ENCODE results near the gene LRRC4.

LRRC4 gene

DNA sequence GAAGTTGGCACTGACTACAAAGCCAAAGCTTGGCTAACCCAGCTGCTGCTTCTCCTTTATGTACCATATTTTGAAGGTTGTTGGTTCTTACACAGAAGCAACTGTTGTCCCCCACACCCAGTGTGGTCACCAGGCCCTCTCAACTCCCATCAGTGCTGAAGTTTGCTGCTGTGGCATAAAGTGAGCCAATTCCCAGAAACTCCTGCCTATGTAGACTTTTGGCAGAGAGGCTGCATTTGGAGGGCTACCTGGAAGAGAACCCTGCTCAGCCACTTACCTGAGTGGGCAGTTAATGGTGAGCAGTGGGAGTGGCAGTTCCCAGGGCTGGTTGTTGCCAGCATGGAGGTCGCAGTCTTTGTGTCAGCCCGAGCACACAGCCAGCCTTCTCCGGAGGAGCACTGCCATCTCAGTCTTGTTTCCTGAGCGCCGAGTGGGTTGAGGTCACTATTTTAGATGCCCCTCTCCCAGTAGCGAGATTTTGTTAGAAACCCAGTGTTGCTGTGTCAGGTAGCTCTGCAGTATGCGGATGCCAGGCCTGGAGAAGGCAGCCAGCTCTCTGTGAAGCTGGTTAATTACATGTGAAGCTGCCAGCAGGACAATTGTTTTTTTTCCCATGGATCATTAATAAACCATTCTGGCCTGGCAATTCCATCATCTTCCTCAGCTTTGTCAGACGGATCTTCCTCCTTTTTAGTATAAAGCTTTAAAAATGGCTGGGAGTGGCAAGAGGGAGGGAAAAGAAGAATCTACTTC lies 24.5 kb downstream of the LRRC4 start:
- no peak for DNase-seq (ENCODE audit: low spot score)

DNA sequence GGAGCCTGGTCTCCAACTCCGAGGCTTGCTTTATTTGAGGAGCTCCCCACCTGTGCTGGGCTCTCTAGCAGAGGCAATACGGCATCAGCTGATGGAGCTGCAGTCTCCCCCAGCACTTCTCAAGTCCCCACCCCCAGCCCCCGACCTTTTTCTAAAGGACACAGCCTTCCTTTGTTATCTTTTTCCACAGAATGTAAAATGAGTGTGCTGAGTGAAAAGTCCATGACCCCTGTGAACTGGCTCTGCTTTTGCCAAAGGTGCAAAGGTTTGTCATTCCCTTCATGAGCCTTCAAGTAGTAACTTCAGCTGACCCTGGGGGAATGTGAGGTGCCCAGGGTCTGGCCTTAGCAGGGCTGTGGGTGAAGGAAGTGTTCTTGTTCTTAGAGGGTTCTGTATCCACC lies 25.5 kb downstream of the LRRC4 start:
- no peak for DNase-seq (ENCODE audit: low spot score)

DNA sequence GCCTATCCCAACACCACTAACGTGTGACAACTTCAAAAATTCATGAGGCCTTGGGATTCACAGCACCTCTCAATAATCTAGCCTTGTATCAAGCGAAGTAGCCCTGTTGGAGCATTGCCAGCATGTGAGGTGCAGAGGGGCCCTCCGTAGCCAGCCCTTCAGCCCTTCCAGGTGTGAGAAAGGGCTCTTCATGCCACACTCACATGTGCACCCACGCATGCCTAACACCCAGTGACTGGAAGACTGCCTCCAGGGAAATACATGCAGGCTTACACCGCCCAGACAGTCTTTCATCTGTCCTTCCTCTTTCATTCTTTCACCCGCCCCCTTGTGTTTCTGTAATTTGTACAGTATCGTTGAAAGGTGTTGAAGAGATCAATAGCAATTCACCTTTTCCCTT lies 26.1 kb downstream of the LRRC4 start:
- DNase-seq (ENCODE audit: low spot score), result no peak

DNA sequence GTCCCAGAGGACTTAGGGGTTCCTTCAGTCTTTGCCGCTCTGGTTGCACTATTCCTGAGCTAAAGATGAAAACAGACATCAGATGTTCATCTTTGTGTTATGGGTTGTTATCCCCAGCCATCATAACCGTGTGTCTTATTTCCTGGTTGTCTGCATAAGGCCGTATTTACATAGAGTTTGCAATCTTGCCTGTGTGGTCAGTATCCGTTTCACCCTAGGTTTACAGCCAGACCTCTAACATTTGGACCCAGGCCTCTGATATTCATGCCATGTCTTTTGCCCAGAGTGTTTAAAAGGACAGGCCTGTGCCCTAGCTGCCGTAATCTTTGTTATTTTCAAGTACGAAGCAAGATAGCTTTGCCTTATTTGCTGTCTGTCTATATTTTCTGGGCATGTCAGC lies 26.6 kb downstream of the LRRC4 start:
- DNase-seq (ENCODE audit: low spot score), result no peak

DNA sequence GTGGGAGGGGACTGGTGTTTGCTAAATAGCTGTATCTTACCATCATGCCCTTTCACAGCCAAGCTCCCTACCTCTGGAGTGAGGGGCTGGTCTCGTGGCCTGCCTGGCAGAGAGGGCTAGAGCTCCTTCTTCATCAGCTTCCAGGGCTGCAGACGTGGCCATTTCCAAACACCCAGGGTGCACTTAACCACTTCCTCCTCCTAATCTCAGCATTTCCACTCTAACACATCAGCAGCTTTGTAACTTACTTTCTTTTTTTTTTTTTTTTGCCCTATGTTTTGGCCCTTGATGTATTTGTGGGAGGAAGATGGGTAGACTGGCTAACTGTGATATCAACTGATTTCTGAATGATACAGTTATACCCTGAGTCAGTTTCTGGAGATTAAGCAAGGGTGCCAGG lies 27.4 kb downstream of the LRRC4 start:
- no peak for DNase-seq (ENCODE audit: low spot score)

DNA sequence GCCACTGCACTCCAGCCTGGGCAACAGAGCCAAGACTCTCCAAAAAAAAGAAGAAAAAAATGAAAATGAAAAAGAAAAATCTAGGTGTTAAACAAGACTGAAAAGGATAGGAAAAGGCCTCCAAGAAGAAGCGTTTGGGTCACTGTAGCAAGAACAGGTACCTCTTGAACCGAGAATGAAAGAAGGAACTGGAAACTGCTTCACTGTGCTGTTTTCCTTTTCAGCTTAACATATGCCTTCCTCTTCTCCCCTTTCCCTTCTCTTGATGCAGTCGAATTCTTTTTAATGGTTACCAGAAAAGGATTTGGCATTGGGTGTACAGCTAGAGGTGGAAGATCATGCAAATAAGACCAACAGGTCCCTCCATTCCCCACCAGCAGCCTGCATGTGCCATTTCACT lies 28.1 kb downstream of the LRRC4 start:
- DNase-seq (ENCODE audit: low spot score), result no peak

DNA sequence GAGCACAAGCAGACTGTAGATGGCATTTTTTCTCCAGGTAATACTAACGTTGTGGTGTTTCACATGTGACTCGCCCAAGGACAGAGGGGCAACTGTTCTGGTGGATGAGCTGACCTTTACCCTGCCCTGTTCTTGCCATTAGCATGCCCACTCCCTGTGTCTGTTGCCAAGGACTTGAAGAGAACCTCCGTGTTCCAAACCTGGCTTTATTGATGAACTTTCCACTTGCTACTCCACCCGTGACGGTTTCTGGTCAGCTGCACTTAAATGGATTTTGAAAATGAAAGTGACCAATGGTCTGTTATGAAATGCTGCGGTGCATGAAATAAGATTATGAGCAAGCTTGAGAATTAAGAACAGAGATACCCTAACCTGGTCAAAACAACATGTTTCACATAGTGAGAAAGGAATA lies 30.4 kb downstream of the LRRC4 start:
- DNase-seq (ENCODE audit: low spot score), result no peak

DNA sequence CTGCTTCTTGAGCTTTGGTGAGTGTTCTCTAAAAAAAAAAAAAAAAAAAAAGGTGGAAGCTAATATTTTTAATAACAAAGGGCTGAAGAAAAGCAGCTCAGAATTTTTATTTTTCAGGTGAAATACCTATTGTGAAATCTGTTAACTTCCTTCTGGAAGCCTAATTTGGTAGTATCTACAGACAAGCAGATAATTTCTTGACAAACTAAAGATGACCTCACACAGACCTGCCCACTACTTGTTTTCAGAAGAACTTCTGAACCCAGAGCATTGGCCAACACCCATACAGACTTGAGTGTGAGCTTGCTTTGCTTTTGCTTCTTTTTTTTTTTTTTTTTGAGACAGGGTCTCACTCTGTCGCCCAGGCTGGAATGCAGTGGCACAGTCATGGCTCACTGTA lies 31.2 kb downstream of the LRRC4 start:
- DNase-seq (ENCODE audit: low spot score), result no peak

DNA sequence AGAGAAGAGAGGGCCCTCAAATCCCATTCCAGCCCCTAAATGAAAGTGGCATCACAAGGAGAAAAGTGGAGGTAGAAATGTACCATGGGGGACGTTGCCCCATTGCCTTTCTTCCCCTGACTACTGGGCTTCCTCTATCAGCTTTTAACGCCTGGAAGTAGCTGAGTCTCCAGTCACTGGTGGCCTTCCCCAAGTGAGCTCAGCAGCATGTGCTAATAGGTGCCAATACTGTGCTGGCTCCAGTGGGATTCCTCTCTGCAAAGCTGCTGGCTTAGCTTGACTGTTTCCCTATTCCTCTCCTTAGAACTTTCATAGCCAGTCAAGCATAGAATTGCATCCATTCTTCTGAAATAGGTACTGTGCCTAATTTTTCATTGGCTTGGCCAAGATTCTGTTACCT lies 32.6 kb downstream of the LRRC4 start:
- DNase-seq (ENCODE audit: low spot score), result no peak

DNA sequence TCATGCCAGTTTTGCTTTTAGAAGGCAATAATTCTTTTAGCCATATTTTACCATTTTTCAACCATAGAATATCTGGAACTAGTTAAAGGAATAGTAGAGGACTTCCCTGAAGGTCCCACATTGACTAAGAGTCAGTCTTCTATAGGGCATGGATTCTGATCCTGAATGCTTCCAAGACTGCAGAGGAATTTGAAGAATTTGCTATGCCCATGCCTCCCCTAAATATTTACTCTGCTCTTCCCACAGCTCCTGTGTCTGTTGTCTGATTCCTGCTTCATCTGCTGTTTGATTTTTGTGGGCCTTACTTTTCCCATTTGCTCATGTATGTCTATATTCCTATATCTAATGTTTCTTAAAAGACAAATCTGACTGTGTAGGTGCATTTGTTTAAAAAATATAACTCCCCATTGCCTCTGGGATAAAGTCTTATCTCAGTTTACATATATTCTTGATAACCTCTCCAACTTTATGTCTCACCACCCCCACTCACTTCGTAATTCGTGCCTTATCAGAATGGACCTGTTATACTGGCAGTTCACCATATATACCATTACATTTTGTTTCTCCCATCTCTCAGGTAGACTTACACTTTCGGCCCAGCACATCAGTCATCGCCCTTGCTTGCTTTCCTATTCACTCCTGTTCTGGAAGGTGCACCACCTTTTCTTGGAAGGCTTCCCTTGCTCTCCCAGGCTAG lies 33.9 kb downstream of the LRRC4 start:
- DNase-seq (ENCODE audit: low spot score), result no peak

DNA sequence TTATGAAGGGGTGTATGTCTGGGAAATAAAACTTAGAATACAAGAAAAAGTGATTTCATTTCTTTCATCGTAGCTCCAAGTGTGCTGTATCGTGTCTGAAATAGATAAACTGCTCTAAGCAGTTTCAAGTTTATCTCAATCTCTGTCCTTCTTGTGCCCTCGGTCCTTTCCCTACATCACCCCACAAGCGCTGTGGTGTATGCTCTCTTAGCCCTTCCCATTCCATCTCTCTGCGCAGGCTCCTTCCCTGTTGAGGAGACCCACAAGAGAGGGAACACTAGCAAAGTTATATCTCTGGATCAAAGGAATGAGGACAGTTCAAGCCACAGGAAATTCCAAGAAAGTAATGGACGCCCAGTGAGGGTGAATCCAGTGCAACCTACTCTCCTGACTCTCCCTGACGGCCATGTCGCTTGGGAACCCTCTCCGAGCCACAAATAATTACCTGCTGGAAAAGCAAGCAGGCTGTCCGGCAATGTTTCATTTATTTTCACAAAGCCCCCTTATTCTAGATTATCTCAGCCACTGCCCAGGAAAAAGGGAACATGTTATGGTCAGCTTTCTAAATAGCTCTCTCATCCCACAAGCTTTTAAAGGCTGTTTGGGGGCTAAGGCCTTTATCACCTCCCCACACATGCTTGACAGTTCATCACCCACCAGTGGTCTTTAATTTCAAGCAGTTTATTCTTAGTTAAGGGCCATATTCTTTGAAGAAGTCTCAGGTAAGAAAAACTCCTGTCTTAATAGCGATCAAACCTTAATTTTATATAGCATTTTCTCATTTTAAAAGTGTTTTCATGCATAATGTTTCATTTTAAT lies 34.8 kb downstream of the LRRC4 start:
- DNase-seq (ENCODE audit: low spot score), result no peak

DNA sequence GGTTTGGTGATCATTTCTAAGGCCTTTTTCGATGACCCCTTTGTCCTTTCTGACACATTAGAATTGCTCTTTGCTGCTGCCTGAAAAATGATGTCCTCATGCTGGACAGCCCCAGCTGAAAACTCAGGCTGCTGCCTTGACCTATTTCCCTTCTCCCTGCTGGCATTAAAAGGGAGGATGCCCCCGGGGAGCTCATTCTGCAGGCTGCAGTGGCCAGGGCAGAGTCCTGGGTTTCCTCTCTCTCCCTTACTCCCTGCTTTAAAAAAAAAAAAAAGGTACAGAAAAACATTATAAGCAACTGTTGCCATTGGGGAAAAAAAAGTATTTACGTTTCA lies 35.4 kb downstream of the LRRC4 start:
- DNase-seq (ENCODE audit: low spot score), result no peak

DNA sequence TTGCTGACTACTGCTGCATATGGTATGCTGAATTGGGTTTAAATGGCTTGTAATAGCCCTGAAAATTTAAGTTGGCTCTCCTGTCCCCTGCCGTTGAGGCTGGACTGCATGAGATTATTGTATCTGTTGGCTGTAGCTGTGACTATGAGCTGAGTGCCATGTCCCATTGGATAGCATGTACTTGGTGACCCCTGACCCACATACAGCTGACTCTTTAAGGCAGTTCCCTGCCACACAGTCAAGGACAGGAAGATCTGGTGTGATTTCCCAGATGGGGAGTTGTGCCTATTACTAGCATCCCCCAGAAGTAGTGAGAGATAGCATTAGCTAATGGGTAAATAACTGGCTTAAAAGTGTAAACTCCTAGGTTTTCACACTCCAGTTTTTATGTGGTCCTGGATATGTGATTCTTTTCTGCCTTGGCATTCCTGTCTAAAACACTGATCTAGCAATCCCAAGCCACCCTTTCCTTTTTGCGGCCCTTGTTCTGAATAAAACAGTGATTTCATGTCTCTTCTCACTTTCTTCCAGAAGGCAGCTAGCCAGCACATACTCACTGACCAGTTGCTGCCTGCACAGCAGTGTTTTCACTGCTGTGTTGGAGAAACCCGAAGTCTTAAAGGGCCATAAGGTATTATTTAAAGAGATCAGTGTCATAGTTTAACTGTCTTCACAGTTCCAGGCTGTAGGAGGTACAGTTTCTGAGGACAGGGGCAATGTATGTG lies 35.9 kb downstream of the LRRC4 start:
- DNase-seq (ENCODE audit: low spot score), result no peak

DNA sequence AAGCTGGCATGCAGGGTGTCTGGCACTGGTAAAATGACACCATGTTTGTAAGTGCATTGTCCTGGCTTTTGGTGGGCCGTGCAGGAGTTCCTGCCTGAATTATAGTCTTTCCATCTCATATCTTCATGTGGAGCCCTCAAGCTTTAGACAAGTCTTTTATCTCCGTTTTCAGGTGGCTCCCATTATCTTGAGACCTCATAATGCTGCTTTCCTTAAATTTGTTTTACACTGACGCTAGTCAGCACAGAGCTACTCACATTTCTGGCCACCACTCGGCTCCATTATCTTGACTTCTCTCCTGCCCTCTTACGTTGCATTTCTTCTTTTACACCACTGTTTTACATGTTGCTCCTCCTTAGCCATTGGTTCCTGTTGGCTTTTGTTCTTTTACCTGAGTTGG lies 37.2 kb downstream of the LRRC4 start:
- no peak for DNase-seq (ENCODE audit: low spot score)

DNA sequence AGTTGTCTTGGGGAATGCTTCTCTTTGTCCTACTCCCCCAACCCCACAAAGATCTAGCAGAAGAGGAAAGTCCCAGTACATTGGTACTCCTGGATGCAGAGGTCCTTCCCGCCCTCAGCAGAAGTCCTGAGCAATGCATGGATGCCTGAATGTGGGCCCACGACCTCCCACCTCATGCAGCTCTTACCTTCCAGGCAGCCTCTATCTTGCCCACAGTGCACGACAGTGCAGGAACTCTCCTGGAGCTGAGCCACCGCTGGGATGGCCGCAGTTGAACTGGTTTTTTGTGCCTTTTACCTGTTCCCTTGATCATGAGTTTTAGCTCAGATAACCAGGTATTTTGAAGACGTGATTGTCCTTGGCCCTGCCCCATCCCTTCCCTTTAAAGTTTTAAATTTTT lies 37.9 kb downstream of the LRRC4 start:
- DNase-seq (ENCODE audit: low spot score), result no peak

DNA sequence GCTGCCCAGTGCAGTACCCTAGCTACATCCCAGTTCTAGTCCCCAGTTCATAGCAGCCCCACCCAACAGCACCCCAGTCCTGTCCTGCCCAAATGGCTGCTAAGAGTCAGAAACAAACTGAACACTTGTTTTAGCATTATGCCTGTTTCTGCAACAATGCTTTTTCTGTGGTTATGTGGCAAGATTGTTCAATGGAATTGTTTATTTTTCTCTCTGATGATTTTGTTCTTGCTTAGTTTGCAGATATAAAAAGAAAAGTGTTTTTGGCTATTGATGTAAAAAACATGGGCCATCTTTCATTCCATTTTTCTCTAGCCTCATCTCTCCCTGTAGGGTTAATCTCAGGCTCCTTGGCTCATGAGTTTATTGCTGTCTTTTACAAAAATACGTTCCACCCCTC lies 42.5 kb downstream of the LRRC4 start:
- DNase-seq (ENCODE audit: low spot score), result no peak

DNA sequence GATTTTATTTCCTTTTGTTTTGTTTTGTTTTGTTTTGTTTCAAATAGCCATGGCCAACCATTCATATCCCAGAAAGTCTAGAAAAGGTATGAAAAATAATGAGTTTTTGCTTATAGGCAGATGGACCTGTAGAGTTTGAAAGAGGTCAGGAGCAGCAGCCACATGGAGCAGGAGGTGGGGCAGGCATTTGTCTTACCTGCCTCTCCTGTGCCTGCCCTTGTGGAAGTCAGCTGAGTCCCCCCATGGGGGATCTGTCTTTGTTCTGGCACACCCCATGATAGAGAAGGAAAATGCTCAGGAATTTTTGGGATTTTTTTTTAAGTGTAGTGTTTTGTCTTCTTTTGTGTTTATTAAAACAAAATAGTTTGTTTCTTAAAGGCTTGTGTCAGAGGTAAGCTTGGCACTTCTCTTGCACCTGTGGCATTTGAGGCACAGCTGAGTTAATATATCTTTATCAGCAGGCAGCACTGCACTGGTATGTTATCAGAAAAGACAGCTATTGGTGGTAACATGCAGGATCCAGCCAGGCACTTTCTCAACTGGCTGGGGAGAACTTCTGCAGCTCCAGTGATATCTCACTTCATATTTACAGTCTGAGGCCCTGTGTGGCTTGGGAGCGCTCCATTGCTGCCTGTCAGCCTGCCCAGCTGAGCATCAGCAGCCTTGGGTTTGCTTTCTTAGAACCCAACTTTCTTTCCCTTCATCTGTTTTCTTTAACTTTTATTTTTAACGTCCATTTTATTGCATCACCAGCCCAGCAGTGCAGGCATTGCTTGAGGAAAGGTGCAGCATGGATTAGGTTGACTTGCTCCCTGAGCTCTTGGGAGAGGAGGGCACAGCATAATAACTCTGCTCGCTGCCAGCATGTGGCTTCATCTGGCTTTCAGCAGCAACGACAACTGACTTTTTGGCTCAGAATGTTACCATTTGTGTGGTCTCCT lies 44.4 kb downstream of the LRRC4 start:
- DNase-seq (ENCODE audit: low spot score), result no peak

DNA sequence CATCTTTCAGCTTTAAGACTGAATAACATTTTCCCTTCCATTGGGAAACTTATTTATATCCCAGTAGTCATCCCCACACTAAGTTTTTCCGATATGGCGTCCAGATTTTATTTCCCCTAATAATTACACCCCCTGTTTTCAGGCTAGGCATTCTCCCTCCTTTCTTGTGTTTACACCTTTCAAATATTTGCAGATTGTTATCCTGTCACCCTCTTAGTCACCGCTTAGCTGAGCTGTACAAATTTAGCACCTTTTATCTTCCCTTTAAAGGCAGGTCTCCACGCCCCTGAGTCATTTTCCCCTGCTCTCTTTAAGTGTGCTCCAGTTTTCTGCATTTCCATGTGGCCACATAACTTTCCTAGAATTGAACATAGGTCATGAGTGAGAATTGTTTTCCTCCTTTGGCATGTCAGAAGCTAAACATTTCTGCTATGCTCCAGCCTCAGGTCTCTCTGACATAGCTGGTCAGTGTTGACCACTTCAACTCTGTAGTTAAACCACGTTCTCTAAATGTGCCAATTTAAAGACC lies 47.4 kb downstream of the LRRC4 start:
- DNase-seq (ENCODE audit: low spot score), result no peak

DNA sequence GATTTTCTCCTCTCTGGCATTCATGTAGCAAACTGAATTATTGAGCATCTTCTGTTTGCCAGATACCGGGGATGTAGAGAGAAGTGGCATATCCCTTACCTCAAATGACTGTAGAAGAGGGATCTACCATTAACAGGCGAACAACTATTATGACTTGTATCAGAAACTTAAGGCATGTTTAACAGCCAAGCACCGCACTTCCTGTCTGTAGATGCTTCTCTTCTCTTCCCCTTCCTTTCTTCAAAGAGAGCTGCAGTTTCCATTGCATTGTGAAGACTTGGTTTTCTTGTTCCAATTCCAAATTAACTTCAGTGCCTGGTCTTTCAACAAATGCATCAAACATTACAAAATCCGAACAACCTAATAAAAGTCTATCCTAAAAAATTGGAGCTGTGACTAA lies 49.3 kb downstream of the LRRC4 start:
- DNase-seq (ENCODE audit: low spot score), result no peak

DNA sequence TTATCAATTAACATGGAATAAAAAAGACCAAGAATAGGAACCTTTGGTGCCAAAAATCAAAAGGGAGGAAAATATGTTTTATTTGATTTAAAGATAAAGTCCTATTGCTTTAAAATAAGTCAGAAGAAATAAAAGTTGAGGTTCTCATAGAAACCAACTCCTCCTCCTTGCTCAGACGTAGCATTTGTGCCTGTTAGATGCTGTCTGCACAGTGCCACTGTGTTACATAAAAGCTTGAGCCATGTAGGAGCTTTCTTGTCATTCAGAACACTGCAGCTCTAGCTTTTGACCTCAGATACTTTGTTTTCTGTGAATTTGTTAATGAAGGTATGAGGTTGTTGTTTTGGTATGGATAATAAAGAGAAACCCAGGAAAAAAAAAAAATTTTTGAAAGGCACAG lies 50.3 kb downstream of the LRRC4 start:
- no peak for DNase-seq (ENCODE audit: low spot score)

DNA sequence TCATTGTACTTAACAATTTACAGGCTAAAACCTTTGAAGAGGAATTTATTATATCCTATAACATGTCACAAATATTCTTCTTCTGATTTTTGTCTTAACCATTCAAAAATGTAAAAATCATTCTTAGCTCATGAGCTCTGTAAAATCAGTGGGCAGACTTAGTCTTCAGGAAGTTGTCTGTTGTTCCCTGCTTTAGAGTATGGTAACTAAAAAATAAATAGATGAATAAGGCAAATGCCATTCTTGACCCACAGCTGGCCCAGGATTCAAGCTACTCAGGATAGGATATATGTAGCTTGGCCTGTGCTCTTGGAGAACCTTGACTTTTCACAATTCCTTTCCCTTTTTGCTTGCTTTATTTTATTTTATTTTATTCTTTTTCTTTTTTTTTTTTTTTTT lies 51.5 kb downstream of the LRRC4 start:
- no peak for DNase-seq (ENCODE audit: low spot score)
